Renal pelvis (tissue), 4 donors: ENCODE results near the gene CAPN15. TPM values are rescaled to one million over a fixed set of nuclear protein-coding genes. Genes with fewer than 3 reads are reported as not detected.

Experiments
- DNase-seq: peaks from one replicate; pipeline ENCODE4 v3.0.0-alpha.2; 2013
- polyA plus RNA-seq, 3 donors: library from polyadenylated mRNA; unstranded; fragments of 120-200 nt; gene quantifications; one replicate each; pipeline ENCODE4 v1.2.1, GENCODE V29; 2013; ENCODE audit not compliant: insufficient read length in 3 of 3

The CAPN15 gene
- polyA plus RNA-seq, 3 donors = 33.2 to 40.3 (median 36.7) TPM

DNA sequence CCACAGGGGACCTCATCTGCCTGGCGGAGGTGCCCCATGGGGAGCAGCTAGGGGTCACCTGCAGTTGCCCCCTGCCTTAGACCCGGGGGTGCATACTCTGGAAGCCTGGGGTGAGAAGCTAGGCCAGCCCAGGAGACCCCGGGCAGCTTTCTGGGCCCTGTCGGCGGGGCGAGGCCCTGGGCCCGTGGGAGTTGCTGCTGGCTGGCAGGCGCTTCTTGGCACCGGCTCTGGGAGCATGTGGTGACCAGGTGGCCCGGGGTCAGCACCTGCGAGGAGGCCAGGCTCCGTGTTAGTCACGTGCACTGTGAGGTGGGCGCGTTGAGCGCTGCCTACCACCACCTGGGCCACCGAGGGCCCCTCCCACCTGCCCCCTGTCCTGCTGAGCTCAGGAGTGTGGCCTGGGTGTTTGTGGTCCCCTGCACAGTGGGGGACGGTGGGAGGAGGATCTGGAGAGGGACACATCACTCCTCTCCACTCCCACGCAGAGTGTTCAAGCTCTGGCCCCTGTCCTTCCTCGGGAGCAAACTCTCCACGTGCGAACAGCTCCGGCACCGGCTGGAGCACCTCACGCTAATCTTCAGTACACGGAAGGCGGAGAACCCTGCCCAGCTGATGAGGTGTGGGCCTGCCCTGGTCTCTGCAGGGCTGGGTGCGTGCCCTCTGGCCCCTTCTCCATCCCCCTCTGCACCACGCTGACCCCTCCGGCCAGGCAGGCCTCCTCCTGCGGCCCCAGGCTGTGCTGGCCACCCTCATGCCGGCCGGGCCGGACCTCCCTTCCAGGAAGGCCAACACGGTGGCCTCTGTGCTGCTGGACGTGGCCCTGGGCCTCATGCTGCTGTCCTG lies 48.1 kb downstream of the CAPN15 start:
- DNase-seq = no peak

GRCh38 chr16:576197-576822 lies 48.8 kb downstream of the CAPN15 start:
- DNase-seq = no peak

GRCh38 chr16:576823-577201 lies 49.3 kb downstream of the CAPN15 start:
- no peak for DNase-seq

DNA sequence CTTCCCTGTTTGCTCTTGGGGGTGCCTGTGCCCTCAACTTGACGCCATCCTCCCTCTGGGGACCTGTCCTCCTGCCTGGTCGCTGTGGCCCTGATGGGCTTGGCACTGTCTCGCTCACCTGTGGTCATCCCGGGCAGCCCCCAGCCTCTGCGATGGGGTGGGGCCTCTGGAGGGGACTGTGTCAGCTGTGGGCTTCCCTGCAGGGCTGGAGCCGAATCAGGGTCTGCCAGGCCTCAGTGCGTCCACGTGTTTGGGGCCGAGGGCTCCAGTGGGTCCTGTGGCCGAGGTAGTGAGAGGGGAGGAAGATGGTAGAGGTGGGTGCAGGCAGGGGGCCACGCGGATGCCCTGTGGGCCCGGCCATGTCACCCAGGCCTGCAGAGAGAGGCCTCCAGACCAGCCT lies 50.3 kb downstream of the CAPN15 start:
- DNase-seq = no peak

GRCh38 chr16:578232-578869 lies 50.8 kb downstream of the CAPN15 start:
- DNase-seq = no peak

- no peak for DNase-seq
These were observed 51.4 kb downstream of the CAPN15 start for GRCh38 chr16:578870-579405.

DNA sequence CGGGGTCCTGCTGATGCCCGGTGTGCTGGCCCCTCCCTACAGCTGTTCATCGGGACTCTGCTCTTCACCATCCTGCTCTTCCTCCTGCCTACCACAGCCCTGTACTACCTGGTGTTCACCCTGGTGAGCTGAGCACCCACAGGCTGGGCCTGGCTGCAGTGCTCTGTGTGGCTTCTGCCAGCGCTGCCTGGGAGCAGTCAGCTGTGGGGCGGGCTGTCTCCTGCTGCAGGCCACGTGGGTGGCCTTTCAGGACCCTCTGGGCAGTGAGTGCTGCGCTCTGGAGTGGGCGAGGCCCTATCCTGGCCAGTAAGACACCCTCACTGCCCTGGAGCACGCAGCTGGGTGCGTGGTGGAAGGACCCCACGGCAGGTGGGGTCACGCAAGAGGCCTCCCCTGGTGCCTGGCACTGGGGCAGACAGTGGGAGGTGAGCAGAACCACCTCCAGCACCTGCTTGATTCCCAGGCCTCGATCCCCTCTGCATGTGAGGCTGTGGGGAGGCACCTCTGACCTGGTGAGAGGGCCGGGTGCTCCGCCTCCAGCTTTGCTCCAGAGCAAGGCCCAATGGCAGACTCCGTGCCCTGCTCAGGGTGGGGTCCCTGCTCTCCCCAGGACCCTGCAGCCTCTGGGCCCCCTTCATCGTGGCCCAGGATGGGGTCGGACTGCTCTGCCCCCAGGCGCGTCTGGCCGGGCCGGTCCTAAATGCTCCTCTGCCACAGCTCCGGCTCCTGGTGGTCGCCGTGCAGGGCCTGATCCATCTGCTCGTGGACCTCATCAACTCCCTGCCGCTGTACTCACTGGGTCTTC lies 52.8 kb downstream of the CAPN15 start:
- DNase-seq = no peak

DNA sequence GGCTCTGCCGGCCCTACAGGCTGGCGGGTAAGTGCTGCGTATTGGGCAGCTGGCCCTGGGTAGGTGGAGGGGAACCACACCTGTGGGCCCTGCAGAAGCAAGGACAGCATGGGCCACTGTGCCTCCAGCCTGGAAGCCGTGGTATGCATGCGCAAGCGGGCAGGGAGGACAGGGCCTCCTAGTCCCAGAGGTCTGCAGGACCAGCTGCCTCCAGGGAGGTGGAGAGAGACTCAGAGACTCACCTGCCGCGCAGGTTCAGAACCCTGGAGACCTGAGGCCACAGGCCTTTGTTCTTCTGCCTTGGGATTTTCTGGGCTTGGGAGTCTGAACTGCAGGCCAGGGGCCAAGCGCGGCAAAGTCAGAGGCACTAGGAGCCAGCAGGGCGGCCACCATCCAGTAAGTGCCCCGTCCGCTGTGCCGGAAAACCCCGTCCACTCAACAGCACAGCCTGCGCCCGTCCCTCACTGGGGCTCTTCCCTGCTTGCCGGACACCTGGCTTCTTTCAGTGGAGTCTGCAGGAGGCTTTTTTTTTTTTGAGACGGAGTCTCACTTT lies 53.5 kb downstream of the CAPN15 start:
- no peak for DNase-seq

- no peak for DNase-seq
These were observed 54.7 kb downstream of the CAPN15 start for GRCh38 chr16:582218-582613.

DNA sequence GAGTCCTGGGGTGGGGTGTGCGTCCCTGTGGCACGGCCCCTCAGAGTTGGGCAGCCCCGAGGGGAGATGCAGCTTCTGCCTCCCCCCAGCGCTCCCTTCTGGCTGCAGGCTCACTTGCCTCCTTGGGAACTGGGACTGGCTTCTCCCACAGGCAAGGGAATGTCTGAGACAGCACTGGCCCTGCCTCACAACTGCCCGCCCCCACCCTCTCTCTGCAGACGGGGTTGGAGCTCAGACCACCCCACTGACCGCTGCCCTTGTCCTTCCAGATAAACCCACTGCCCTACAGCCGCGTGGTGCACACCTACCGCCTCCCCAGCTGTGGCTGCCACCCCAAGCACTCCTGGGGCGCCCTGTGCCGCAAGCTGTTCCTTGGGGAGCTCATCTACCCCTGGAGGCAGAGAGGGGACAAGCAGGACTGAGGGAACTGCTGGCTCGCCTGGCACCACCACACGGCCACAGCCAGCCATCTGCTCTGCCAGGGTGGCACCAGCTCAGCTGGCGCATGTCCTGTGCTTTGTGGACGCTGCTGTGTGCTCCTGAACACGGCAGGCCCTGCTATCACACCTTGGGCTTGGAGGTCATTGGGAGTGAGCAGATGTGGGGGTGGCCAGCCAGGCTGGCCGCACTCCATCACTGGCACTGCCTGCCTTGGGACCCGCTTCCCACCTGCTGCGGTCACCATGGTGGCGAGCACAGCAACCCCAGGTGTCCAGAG lies 55.3 kb downstream of the CAPN15 start:
- no peak for DNase-seq

DNA sequence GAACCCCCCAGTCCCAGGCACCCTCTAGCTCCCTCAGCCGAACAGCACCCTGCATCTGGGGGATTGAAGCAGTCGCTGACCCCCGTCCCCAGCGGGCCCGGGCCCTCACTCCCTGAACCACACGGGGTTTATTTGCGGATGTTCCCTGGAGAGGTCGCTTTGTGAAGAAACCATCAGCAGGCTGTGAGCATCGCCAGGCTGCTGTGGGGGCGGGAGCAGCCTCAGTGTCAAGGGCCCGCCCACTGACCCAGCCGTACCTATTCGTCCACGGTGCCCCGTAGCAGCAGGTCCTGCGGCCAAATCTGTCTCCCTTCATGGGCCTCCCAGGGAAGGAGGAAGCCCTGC lies 55.9 kb downstream of the CAPN15 start:
- DNase-seq = no peak

DNA sequence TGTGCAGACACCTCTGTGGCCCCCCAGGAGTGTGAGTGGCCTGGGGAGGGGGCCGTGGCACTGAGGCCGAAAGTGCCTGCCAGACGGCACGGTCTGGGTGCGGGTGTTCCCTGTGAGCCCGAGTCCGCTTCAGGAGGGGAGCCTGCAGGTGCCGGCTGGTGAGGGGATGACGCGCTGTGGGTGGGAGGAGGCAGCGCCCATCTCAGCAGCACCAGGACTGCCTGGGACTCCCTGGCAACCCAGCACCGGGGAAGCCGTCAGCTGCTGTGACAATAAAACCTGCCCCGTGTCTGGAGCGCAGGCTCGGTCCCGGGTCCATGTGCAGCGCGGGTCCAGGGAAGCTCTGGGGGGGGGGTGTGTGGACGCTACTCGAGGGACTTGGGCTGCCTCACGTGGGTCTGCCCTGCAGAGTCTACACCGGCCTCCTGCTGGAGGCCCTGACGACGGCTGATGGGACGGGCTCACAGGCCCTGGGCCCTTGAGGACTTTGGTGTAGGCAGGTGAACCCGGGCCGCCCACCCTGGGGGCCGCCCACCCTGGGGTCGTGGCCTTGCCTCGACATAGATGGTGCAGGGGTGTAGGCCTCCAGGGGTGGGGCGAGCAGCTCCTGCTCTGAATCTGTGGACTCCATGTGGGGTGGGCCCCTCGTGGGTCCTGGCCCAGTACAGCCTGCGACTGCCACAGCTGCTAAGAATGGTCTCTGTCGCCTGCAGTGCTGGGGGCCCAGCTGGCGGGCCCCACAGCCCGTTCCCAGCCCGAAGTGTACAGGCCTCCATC lies 56.5 kb downstream of the CAPN15 start:
- DNase-seq = no peak

DNA sequence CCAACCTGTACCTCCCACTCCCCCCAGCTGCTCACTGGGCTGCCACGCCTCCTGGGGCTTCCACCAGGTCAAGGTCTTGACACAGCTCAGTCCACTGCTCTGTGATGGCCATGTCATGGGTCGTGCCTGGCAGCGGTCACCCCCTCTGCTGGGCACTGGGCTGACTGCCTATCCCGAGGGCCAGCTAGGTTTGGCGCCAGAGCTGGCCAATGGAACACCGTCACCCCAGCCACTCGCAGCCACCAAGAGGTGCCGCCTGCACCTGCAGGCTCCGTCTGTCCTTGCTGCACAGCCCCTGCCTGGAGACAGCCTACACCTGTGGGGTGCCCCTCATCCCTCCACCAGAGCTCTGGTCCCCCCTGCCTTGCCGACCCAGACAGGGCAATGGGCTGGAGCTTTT lies 57.8 kb downstream of the CAPN15 start:
- DNase-seq = no peak

- DNase-seq = no peak
These were observed 58.6 kb downstream of the CAPN15 start for GRCh38 chr16:586047-586644.

GRCh38 chr16:586645-587590 lies 59.4 kb downstream of the CAPN15 start:
- no peak for DNase-seq

DNA sequence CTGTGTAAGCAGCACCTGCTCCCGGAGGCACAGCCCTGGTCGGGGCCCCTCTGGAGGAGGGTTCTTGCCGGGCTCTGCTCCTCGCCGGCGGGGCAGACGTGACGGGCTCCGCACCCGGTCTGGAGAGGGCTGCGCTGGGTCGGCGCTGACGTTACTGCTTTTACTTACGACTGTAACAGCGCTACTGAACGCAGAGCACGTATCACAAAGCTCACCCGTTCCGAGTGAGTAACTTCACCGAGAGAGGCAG lies 61.1 kb downstream of the CAPN15 start:
- DNase-seq = peak; percentile 66

DNA sequence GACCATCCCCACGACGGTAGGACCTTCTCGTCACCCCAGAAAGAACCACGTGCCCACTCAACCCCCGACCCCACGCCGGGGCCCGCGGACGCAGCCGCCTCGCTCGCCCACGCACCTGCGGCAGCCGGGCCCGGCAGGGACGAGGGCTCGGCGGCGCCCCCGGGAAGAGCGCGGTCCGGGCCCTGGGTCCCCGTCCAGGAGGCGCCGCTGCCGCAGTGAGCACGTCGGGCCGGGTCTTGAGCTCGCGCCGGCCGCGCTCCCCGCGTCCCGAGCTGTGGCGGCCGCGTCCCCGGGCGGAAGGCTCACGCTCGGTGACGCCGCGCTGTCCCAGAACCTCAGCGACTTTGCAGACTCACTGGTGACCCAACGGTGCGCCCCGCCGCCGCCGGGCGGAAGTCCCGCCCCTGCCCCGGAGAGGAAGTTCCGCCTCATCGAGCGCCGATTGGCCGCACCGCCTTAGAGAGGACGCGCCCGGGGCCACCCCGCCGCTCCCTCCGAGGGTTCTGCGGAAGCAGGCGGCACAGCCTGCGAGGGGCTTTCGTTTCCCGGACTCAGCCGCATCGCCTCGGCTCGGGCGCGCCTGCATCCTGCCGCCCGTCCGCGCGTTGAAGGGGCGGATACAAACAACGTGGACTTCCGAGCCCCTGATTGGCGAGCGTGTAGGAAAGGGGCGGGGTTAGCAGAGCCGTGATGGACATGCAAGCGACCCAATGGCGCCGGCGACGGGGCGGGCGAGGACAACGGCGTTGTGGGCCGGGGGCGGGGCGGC lies 61.6 kb downstream of the CAPN15 start:
- DNase-seq = peak; percentile 96

DNA sequence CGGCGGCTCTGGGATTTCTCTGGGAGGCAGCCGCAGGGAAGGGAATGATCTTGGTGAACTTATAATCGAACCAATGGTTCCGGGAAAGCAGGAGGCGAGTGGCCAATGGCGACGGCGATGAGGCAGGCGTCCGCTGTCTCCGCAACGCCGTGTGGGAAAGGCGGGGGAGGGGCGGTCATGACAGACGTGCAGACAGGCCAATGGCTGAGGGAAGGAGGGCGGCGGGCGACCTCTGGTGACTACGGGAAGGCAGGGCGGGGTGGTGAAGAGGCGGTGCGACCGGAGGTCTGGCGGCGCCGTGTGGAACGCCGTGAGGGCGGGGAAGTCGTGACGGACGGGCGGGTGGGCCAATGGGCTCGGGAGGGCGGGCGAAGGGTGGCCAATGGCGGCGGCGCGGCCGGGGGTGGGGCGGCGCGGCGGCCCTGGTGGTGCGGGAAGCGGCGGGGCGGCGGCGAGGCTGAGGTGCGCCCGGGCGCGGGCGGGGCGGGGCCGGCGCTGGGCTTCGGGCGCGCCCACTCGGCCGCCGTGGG lies 62.2 kb downstream of the CAPN15 start, which contains the start of gene RAB40C:
Gene RAB40C, plus strand, starts transcription at position 409 of the 530 bp plus-strand sequence. CDS start 226 bp downstream, outside the sequence.
- peak; percentile 97 for DNase-seq
